Adrenal gland (tissue), 5 donors: ENCODE measurements around the gene ATP5PO.

Experiments
- CTCF ChIP-seq, 6 experiments: fragments of 450-650 bp in 4 of 6; fragments of 200-600 bp in 2 of 6; sonication (generic) in 1 of 6; IDR thresholded peaks; 1 replicate in 5 of 6; 2 replicates in 1 of 6; pipeline versions ENCODE4 v1.5.1 to v1.8.0; 2016 to 2021; ENCODE audit warnings: antibody characterized with exemption in 6 of 6, mild to moderate bottlenecking in 2 of 6, moderate library complexity in 1 of 6
- POLR2A ChIP-seq, 2 donors: fragments of 450-650 bp; IDR thresholded peaks; one replicate each; pipeline ENCODE4 v1.6.1; 2017; ENCODE audit warnings: antibody characterized with exemption in 2 of 2, mild to moderate bottlenecking in 2 of 2, moderate library complexity in 1 of 2
- donor health status: DM: no; HTN: no; CAD: no.

GRCh38 chr21:33883118-33883517 is 32.5 kb downstream of the ATP5PO start:
- TF ChIP-seq POLR2A (IDR thresholded peaks at IDR 0.05) (no peak), CTCF (IDR thresholded peaks at IDR 0.05) (no peak)
